HCT116 (cell line): ENCODE measurements around the gene PRKAG2.

Experiments used
- CTCF ChIP-seq, 3 experiments: fragments of 200-600 bp in 1 of 3; sonication (generic) in 1 of 3; IDR thresholded peaks in 2 of 3; conservative IDR thresholded peaks in 1 of 3; 2 replicates each; pipeline ENCODE4 v1.5.1; 2012 to 2017; ENCODE audit warnings: low read depth in 2 of 3, low read length in 2 of 3, antibody characterized with exemption in 1 of 3, borderline replicate concordance in 1 of 3, control low read depth in 1 of 3, mild to moderate bottlenecking in 1 of 3, mixed read lengths in 1 of 3, mixed run types in 1 of 3, moderate library complexity in 1 of 3; ENCODE audit not compliant: insufficient read depth in 1 of 3
- EZH2 ChIP-seq: fragments of 200-600 bp; sonication (generic); IDR thresholded peaks from 2 replicates; pipeline ENCODE4 v1.6.1; 2017; ENCODE audit warnings: antibody characterized with exemption, mixed run types
- JUND ChIP-seq: IDR thresholded peaks from 2 replicates; pipeline ENCODE4 v1.6.1; 2012
- POLR2AphosphoS5 ChIP-seq: IDR thresholded peaks from 2 replicates; pipeline ENCODE4 v1.6.1; 2011; ENCODE audit warnings: mild to moderate bottlenecking, low read depth, low read length, moderate library complexity
- SIN3A ChIP-seq: IDR thresholded peaks from 2 replicates; pipeline ENCODE4 v1.6.1; 2012; ENCODE audit warnings: low read depth
- SRF ChIP-seq: IDR thresholded peaks from 2 replicates; pipeline ENCODE4 v1.6.1; 2012; ENCODE audit warnings: low read depth
- YY1 ChIP-seq: IDR thresholded peaks from 2 replicates; pipeline ENCODE4 v1.6.1; 2011; ENCODE audit warnings: low read length, low read depth, moderate library complexity, mild to moderate bottlenecking; ENCODE audit not compliant: insufficient replicate concordance; ENCODE audit errors: extremely low read depth
- ZNF274 ChIP-seq: fragments of 200-500 bp; sonication (Bioruptor generic); IDR thresholded peaks from 2 replicates; pipeline ENCODE4 v1.6.1; 2014; ENCODE audit warnings: mild to moderate bottlenecking, low read depth, low read length, inconsistent platforms

GRCh38 chr7:151686016-151686766, 190.7 kb downstream of the PRKAG2 start:
- TF ChIP-seq CTCF (IDR thresholded peaks at IDR 0.05 in 2 of 3, conservative IDR thresholded peaks at IDR 0.05 in 1 of 3; ENCODE audit: borderline replicate concordance in 1 of 3, insufficient read depth in 1 of 3, low read depth in 2 of 3, low read length in 2 of 3) (no peak), SIN3A (no peak), ZNF274 (no peak), POLR2AphosphoS5 (no peak), JUND (no peak), SRF (no peak), YY1 (no peak), EZH2 (no peak)
